NCI-H1694 (cell line): ENCODE results near the gene GNAT2.

Source experiments
- DNase-seq: peaks from one replicate; lab custom pipeline; 2025; lab: John Stamatoyannopoulos, UW

Gene GNAT2

DNA sequence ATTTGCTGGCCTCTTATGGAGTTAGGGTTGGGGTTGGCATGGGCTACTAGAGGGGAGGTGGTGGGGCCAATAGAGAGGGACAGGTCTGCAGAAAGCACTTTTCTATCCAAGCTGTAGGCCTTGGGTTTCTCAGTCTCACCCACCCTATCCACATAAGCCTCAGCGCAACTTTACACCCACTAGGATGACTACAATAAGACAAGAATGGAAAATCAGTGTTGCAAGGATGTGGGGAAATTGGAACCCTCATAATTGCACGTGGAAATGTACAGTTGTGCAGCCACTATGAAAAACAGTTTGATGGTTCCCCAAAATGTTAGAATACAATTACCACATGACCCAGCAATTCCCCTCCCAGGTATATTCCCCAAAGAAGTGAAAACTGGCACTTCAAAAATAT lies 22.4 kb upstream of the GNAT2 start:
- DNase-seq = no peak

DNA sequence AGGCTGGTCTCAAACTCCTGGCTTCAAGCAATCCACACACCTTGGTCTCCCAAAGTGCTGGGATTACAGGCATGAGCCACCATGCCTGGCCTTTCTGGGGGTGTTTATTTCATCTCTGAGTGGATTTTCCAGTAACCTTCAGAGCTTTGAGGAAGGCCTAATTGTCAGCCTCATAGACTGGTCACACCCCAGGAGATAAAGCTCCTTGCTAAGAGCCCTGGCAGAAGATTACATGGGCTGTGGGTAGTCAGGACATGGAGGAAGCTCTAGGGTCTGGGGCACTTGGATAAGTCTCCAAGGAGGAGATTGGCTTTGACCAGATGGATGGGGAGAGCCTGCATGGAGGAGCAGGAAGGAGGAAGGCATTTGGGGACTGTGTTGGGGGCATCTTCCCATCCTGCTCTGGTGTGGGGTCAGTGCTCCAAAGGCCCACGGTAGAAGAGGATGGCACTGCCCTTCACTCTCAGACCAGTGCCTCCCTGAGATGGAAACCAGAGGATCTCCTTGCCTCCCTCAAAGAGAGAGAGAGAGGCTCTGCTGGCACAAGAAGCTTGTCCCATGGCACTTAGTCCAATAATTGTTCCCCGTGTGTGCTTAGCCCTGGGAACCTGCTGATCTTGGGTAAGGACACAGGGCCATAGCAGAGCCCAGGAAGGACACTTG lies 21.8 kb upstream of the GNAT2 start:
- DNase-seq = no peak

DNA sequence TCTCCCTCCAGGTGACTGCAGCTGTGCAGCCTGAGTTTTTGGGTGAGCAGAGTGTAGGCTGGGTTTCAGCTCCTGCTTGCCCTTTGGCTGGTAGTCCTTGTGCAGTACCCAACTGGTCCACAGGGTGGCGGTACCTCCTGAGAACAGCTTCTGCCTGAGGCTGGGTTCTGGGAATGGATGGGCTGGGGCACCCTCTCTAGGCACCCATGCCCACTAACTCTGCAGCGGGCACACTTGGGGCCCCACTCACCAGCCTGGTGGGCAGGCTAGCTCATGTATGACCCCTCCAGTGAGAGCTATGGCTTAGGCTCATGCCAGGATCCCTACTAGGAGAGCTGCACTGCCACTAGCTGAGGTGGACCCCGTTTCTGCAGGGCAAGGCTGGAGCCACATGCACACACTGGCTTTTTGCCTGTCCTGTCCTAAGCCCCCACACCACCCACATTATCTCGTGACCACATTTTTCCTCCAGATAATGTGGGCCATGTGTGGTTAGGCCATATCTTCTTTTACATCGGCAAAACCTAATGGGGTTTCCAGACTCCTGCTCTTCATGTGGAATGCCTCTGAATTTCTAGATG lies 21.0 kb upstream of the GNAT2 start:
- peak; percentile 77 for DNase-seq

DNA sequence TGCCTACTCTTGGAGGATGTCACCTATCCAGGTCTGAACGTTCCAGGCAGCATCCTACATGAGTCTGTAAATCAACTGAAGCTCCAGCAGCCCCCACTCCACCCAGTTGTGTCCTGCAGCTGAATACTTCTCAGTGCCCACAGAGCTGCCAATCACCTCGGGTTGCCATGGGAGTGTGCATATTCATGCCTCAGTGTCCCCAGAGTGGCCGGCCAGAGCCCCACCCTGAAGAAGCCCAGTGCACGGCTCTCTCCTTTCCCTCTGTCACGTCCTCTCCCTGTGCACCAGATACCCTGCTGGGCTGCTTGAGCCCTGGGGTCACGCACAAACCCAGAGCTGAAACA lies 20.4 kb upstream of the GNAT2 start:
- DNase-seq = no peak

DNA sequence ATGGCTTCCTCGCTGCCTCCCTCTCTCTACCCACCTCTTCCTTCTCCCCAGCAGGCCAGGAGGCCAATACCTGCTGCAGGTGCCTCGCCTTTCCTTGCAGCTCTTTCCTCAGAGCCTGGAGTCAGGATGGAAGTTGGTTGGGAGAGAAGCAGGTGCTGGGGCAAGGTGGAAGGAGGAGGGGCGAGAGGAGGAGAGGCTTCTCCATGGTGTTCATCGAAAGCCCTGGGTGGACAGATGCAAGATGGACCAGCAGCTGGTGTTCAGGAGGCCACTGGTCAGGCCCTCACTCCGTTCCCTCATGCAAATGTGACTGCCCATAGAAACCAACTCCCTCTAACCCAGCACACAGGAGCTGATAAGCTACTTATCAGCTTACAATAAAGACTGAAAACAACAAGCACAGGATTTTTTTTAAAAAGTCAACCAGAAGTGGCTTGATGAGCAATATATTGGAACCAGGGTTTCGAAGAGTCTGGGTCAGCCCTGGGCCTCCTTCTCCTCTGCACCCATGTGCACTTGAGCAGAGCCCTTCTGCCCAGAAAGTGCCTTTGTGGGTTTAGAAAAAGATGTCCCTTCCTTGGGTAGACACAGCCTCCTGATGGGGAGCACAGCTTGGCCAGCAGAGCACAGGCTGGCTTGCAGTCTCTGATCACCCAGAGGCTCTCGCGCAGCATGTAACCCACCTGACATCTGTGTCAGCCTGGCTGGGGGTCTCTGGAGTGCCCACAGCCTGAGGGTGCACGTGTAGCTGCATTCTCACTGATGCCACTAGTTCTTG lies 19.8 kb upstream of the GNAT2 start:
- DNase-seq = no peak

DNA sequence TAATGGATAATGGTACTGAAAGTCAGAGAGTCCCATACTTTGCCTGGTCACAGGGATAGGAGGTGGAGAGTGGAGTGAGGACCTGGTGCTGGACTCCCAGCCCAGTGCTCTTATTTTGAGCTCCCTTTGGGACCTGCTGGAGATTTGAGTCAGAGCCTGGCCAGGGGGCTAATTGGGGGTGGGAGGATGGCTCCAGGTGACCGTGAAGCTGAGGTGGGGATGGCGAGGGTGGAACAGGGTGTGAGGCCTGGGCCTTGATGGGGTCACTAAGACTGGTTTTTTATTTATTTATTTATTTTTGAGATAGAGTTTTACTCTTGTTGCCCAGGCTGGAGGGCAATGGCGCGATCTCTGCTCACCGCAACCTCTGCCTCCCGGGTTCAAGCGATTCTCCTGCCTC lies 18.0 kb upstream of the GNAT2 start:
- no peak for DNase-seq

DNA sequence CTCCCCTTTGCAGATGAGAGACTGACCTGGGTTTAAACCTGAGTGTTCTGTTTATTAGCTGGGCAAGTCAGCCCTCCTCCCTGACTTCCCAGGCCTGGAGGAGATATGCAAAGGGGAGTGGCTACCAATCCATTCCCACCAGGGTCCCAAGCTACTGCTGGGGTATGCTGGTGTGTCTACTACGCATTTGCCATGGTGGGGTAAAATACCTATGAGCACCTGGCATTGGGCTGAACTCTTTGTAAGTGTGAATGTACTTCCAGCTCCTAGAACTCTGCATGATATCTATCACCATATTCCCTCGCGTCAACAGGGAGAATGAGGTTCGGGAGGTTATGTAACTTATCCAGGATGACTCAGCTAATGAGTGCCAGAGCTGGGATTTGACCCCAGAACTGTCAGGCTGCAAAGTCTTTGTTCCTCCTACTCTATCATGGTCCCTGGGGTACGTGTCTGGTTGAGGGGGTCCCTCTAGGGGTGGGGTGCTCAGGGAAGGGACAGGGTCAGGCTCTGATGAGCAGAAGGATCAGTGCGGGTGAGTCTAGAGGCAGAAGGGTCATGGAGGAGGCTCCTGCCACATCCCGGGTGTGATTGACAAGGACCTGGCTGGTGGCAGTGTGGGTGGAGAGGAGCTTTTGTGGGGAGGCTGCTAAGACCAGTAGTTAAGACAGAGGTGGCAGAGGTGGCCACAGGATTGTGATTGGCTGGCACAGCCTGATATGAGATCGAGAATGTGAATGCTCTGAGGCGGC lies 17.0 kb upstream of the GNAT2 start:
- DNase-seq = no peak

DNA sequence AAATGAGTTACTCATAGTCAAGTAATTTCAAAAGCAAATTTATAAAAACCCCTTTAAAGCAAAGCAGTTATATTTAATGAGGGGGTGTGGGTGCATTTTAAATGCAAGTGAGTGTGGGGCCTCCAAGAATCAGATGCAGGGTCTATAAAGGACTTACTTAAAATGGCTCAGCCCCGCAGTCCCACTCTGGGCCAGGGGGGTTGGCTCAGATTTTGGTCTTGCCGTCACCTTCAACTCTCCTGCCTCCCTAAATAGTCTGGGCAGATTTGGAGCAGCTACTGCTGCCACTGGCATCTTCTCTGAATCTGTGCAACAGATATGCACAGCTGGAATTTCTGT lies 16.4 kb upstream of the GNAT2 start:
- DNase-seq = no peak

DNA sequence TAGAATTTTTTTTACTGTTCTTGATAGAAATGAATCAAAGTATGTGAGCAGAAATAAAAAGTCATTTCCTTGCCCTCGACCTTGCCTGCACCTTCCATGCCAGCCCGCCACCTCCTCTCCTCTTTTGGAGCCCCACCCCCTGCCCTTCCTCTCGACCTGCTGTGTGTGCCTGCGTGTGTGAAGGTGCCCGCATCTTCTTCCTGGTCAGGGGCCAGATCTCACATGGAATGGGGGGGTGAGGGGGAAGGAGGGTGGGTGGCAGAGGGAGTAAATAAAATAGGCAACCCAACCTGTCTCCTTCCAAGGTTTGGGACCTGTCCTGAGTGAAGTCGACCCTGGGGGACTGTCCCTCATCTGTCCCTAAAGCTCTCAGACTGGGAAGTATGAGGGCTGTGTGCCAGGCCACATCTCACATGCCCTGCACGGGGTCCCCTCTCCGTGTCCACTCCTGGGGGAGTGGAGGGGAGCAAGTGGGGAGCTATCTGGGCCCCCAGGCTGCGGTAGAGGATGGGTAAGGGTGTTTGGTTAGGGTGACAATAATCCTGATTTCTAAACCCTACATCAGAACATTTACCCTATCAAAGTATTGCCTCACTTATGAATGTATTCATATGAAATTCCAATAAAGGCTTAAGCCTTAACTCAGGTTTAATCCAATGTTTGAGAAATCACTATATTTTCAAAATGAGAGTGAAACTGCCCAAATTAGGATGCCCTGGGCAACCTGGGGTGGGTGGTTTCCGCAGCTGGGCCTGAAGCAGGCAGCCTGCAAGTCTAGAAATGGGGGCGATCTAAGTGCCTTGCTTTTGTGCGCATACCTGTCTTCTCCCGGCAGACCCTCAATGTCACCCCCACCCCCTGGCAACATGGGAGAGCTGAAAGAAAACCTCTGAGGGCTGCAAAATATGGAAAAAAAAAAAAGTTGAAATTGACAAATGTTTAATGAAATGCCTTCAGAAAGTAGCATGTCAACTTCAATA lies 15.6 kb upstream of the GNAT2 start:
- no peak for DNase-seq

DNA sequence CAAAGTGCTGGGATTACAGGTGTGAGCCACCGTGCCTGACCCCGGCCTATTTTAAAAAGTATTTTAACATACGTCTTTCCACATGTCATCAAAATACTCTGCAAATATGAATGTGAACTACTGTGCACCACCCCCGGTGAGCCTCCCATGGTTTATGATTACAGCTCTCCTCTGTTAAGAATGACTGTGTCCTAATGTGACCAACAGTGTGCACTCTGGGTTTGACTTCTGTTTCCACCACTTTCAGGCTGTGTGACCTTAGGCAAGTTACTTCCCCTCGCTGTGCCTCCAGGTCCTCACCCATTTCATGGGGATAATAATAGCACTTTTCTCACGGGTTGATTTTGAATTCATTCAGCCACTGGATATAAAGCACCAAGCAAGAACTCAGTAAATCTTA lies 14.9 kb upstream of the GNAT2 start:
- DNase-seq = no peak

DNA sequence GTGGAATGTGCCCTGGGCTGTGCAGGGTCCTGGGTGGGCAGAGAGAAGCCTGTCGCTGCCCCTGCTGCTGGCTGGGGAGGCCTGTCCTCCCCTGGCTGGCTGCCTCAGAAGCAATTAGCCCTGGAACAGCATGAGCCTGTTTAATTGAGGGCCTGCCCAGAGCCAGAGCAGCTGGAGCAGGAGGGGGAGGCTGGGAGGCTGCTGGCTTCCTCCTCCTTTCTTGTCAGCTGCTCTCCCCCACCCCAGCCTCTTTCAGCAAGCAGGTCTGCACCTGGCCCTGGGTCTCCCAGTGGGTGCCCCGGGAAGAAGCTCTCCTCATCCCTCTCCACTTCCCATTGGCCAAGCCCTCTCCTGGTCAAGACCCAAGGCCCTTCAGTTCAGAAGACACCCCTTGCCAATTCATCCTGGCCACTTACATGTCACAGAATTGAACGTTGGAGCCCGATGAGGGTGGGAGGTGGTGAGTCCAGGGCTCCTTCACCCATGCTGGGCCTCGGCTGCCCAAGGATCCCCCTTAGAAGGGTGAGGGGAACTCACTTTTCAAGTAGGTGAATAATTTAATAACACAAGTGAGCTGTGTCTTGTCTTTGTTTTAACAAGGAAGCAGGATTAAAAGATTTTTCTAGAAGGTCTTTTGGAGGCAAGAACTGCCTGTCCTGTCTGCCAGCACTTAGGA lies 13.4 kb upstream of the GNAT2 start:
- DNase-seq = peak; percentile 89

DNA sequence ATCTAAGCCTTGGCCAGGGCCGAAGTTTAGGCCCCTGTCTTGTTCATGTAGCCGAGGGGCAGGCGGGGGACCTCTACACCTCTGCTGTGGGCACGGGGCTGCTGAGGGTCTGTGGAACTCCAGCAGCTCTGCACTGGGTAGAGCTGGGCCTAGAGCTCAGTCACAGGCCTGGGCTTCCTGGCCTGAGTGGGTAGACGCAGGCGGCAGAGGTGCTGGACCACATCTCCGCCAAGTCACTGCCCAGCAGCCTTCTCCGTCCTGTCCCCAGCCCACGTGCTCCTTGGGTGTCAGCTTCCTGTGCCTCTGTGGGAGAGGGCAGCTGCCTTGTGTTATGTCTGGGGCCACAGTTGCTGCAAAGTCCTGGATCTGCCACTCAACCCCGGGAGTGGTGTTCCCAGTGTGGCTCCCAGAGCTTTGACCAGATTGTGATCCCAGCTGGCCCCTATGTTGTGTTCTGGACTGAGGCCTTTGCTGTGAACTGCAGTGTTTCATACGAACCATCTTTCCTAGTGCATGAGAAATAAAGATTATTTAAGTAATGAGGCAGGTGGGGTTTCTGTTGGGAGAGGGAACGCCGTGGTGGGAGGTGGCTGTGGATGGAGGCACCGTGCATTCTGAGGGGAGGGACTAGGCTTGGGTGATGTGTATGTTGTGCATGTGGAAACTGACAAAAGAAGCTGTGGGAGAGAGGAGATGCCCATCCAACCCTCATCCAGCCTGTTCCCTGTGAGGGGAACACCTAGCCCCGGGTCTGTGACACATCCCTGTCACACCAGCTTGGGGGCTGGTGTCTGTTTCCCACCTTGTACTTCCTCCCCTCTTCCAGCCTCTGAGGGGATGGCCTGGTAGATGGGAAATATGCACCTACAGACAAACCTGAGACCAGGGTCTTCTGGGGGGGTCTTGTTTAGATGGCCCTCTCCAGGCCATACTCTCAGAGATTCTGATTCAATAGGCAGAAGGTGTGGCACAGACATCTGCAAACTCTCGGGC lies 12.4 kb upstream of the GNAT2 start:
- peak; percentile 55 for DNase-seq

DNA sequence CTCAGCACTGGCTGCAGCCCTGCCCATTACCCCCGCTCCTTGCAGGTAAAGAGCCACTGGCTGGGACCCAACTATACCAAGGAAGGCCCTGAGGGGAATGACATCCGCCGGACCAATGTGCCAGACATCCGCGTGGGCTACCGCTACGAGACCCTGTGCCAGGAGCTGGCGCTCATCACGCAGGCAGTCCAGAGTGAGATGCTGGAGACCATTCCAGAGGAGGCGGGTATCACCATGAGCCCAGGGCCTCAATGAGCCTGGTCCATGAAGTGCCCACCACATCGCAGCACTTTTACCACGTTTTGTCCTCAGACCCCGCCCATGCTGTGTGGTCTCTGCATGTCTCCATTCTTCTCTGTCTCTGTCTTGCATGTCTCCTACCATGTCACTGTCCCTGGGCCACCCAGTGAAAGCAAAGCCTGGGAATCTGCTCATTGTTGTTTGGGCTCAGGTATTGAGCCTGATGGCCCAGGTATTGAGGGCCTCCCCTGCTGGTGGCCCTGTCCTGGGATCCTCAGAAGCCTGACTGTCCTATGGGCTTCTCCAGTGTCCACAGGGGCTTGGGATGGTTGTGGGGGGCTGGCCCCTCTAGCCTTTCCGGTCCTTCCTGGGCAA lies 11.6 kb upstream of the GNAT2 start:
- DNase-seq = no peak

DNA sequence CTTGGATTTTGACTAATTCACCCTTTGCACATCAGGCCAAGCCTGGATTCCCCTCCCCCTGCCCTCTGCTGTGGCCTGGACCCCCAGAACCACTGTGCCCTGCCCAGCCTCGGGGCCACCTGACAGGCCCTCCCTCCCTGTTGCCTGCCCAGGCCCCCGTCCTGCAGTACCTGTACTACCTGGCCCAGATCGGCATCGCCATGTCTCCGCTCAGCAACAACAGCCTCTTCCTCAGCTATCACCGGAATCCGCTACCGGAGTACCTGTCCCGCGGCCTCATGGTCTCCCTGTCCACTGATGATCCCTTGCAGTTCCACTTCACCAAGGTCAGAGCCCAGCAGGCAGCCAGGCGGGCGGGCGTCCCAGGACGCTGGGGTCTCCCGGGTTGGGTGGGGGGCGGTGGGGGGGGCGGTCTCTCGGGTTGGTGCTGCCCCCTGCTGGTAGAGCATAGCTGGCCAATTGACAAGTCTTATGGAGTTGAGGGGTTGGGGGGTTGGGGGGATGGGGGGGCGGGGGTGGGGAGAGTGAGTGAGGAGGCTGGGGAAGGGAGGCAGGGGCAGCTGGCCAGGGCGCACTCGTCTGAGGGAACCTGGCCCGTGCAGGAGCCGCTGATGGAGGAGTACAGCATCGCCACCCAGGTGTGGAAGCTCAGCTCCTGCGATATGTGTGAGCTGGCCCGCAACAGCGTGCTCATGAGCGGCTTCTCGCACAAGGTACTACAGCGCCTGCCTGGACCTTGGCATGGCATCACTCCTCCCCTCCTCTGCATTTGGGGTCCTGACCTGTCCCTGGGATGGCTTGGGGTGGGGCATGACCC lies 10.9 kb upstream of the GNAT2 start:
- DNase-seq = no peak

DNA sequence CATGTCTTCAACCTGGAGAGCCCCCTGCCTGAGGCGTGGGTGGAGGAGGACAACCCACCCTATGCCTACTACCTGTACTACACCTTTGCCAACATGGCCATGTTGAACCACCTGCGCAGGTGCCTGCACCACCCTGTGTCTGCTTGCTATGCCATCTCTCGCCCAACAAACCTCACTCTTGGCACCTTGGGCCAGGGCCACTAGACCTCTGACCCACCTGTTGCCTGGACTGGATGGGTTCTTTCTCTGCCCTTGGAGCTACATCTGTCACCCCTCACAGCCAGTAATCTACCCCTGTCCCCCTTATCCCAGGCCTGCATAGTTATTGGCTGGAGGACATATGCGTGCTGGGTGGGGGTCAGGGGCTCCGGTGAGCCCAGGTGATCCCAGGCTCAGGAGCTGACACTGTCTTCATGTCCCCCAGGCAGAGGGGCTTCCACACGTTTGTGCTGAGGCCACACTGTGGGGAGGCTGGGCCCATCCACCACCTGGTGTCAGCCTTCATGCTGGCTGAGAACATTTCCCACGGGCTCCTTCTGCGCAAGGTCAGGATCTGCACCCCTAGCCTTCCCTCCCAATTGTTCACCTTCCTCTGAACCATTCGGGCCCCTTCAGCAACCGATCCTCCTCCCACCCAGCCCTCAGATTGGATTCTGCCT lies 10.1 kb upstream of the GNAT2 start:
- no peak for DNase-seq

DNA sequence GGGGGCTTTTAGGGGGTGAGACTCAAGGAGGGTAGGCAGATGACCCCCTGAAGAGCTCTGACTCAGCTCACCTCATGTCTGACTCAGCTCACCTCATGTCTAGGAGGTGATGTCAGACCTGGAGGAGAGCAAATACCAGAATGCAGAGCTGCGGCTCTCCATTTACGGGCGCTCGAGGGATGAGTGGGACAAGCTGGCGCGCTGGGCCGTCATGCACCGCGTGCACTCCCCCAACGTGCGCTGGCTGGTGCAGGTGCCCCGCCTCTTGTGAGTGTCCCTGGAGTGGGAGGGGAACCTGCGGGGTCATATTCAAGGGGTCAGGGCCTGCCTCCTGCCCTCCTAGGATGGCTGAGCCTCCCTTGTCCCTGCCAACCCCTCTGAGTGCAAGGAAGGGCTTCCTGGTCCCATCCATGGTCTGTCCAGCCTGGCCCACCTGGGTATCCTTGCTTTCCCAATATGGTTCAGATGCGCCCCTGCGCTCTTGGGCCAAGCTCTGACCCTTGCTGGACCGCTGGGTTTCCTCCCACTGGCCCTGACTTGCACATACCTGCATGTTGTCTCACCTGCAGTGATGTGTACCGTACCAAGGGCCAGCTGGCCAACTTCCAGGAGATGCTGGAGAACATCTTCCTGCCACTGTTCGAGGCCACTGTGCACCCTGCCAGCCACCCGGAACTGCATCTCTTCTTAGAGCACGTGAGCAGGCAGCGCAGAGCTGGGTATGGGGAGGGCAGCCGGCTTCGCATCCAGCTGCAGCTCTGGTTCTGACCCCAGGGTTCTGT lies 9.3 kb upstream of the GNAT2 start:
- DNase-seq = no peak

DNA sequence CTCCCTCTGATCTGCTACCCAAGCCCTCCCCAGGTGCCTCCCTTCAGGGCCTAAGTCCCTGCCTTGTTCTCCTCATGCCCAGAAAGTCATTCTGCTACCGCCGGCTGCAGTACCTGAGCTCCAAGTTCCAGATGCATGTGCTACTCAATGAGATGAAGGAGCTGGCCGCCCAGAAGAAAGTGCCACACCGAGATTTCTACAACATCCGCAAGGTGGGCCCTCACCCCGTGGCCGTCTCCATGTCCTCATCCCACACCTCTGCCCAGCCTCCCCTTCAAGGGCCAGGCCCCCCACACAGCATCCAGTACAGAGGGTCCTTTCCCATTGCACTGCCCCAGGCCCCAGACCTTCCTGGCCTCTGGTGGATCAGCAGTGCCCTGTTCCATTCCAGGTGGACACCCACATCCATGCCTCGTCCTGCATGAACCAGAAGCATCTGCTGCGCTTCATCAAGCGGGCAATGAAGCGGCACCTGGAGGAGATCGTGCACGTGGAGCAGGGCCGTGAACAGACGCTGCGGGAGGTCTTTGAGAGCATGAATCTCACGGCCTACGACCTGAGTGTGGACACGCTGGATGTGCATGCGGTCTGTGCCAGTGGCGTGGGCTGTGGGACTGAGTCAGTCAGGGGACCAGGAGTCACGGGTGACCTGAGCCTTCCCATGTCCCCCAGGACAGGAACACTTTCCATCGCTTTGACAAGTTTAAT lies 8.4 kb upstream of the GNAT2 start:
- no peak for DNase-seq
